ENCODE data around the gene CD80.
"Not testable (repeated sequence)": the region's sequence is repeated elsewhere in the genome, so short reads cannot be mapped to it uniquely, and the experiment has no call there.

CD80 gene

DNA sequence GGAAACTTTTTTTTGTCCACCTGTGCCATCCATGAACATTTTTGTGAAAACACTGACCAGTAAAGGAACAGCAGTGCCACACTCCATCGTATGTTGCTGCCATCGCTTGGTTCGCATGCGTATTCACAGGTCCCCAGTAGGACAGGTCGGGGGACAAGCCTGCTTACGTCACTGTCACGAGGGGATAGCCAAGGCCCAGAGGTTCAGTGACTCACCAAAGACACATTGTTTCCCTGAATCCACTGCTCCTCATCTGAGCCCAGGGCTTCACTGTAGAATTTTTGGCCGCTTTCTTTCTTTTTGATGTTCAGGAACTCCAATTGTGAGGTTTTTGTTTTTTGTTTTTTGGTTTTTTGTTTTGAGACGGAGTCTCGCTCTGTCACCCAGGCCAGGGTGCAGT lies 25.8 kb upstream of the CD80 start:
- Histone ChIP-seq H4K20me1 (no peaks in the 10 kb centered on the region), H3K27me3 (peaks cover 8% of the 10 kb centered on the region), H3K27ac (no peak overlapping the region), H3K36me3 (no peaks in the 10 kb centered on the region), H3K4me1 (peaks cover 20% of the 10 kb centered on the region), H3K4me2 (no peak overlapping the region), H3K9me3 (peaks cover 2% of the 10 kb centered on the region), H3K4me3 (no peak overlapping the region), H3K9ac (no peak overlapping the region)
- TF ChIP-seq Cebpa-rat (IDR thresholded peaks at IDR 0.05) = no peak

GRCh38 chr3:119582178-119582577 lies 22.8 kb upstream of the CD80 start:
- no peak for TF ChIP-seq Cebpa-rat (IDR thresholded peaks at IDR 0.05)
- no peak overlapping the region for H3K9ac ChIP-seq
- no peaks in the 10 kb centered on the region for H3K36me3 ChIP-seq
- no peak overlapping the region for H3K4me2 ChIP-seq
- no peak overlapping the region for H3K27ac ChIP-seq
- H3K9me3 ChIP-seq = peaks cover 6% of the 10 kb centered on the region; the same call in 1 of the 2 replicates
- H3K4me3 ChIP-seq = no peak overlapping the region
- no peaks in the 10 kb centered on the region for H4K20me1 ChIP-seq
- peaks cover 15% of the 10 kb centered on the region for H3K4me1 ChIP-seq
- H3K27me3 ChIP-seq = peaks cover 32% of the 10 kb centered on the region

- Histone ChIP-seq H3K4me3 (peak overlapping the region; percentile 66), H3K4me1 (peaks cover 15% of the 10 kb centered on the region), H3K9ac (peak overlapping the region; percentile 49), H3K27me3 (peaks cover 32% of the 10 kb centered on the region), H3K4me2 (peak overlapping the region; percentile 85), H4K20me1 (no peaks in the 10 kb centered on the region), H3K36me3 (no peaks in the 10 kb centered on the region), H3K9me3 (peaks cover 6% of the 10 kb centered on the region; the same call in 1 of the 2 replicates), H3K27ac (peak overlapping the region; percentile 30; the same call in 1 of the 2 replicates)
- no peak for TF ChIP-seq Cebpa-rat (IDR thresholded peaks at IDR 0.05)
Measured at GRCh38 chr3:119580067-119580760, 20.8 kb upstream of the CD80 start.

- Histone ChIP-seq H3K27ac (peak within 1 kb of the TSS; percentile 30; the same call in 1 of the 2 replicates), H3K4me3 (peak within 1 kb of the TSS; percentile 66), H3K4me1 (peaks cover 15% of the 10 kb centered on the region), H4K20me1 (no peaks in the 10 kb centered on the region), H3K9ac (peak within 1 kb of the TSS; percentile 49), H3K27me3 (peaks cover 32% of the 10 kb centered on the region), H3K36me3 (no peaks in the 10 kb centered on the region), H3K4me2 (peak within 1 kb of the TSS; percentile 85), H3K9me3 (peaks cover 6% of the 10 kb centered on the region; the same call in 1 of the 2 replicates)
- TF ChIP-seq Cebpa-rat (IDR thresholded peaks at IDR 0.05) = no peak
Measured at GRCh38 chr3:119579366-119580066, 20.1 kb upstream of the CD80 start, which contains the start of gene ADPRH. Gene ADPRH (plus strand): TSS chr3:119579492. CDS start chr3:119582170, 2,678 bp downstream.

DNA sequence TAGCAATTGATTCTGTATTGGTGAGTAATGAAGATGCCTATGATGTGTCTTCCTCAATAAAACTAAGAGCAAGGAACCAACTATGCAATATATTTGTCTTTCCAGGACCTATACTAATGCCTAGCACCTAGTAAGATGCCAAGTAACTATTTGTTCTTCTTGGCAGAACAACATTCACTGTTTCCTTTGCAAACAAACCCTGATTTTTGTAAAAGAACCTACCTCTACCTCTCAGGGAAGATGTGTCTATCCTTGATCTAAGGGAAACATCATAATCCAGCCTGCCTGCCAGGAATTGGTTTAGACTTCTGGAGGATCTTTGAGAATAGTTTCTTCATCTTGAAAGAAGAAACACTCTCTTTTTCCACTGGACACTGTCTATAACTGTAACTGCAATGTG lies 16.1 kb upstream of the CD80 start:
- no peak overlapping the region for H3K4me2 ChIP-seq
- TF ChIP-seq Cebpa-rat (IDR thresholded peaks at IDR 0.05) = no peak
- peaks cover 27% of the 10 kb centered on the region for H3K27me3 ChIP-seq
- peaks cover 6% of the 10 kb centered on the region; the same call in 1 of the 2 replicates for H3K9me3 ChIP-seq
- no peak overlapping the region for H3K27ac ChIP-seq
- H3K36me3 ChIP-seq = no peaks in the 10 kb centered on the region
- H3K4me1 ChIP-seq = peaks cover 14% of the 10 kb centered on the region
- H3K4me3 ChIP-seq = no peak overlapping the region
- H4K20me1 ChIP-seq = no peaks in the 10 kb centered on the region
- no peak overlapping the region for H3K9ac ChIP-seq

GRCh38 chr3:119571688-119572087 lies 12.3 kb upstream of the CD80 start:
- H3K4me2 ChIP-seq = no peak overlapping the region
- no peak for TF ChIP-seq Cebpa-rat (IDR thresholded peaks at IDR 0.05)
- H3K27ac ChIP-seq = no peak overlapping the region
- no peaks in the 10 kb centered on the region for H4K20me1 ChIP-seq
- no peak overlapping the region for H3K9ac ChIP-seq
- no peaks in the 10 kb centered on the region for H3K27me3 ChIP-seq
- no peaks in the 10 kb centered on the region for H3K36me3 ChIP-seq
- no peaks in the 10 kb centered on the region for H3K9me3 ChIP-seq
- H3K4me1 ChIP-seq = no peaks in the 10 kb centered on the region
- H3K4me3 ChIP-seq = no peak overlapping the region

DNA sequence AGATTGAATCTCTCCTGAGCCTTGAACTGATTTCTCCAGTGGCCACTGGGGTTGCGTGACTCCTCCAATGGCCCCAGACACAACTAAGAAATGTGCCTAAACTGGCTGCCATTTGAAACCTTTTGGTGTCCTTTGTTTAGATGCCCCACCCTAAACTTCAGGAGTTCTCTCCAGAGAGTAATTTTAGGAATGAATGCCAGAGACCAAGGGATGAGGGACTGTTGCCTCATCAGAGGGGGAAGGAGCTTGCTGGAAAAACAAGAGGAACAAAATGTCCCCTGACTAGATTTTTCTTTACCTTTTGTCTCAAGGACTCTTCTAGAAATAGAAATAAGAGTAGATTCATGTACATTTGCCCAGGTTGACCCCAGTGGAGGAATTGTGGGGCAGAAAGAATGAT lies 11.8 kb upstream of the CD80 start:
- Histone ChIP-seq H3K27ac (no peak overlapping the region), H3K9ac (no peak overlapping the region), H3K4me1 (no peaks in the 10 kb centered on the region), H4K20me1 (no peaks in the 10 kb centered on the region), H3K4me2 (no peak overlapping the region), H3K36me3 (no peaks in the 10 kb centered on the region), H3K4me3 (no peak overlapping the region), H3K9me3 (no peaks in the 10 kb centered on the region), H3K27me3 (no peaks in the 10 kb centered on the region)
- no peak for TF ChIP-seq Cebpa-rat (IDR thresholded peaks at IDR 0.05)

- H3K36me3 ChIP-seq = no peaks in the 10 kb centered on the region
- no peaks in the 10 kb centered on the region for H4K20me1 ChIP-seq
- no peak overlapping the region for H3K4me2 ChIP-seq
- TF ChIP-seq Cebpa-rat (IDR thresholded peaks at IDR 0.05) = no peak
- no peaks in the 10 kb centered on the region for H3K9me3 ChIP-seq
- H3K9ac ChIP-seq = no peak overlapping the region
- H3K27me3 ChIP-seq = no peaks in the 10 kb centered on the region
- no peaks in the 10 kb centered on the region for H3K4me1 ChIP-seq
- H3K27ac ChIP-seq = no peak overlapping the region
- H3K4me3 ChIP-seq = no peak overlapping the region
Measured at GRCh38 chr3:119570229-119570628, 10.8 kb upstream of the CD80 start.

DNA sequence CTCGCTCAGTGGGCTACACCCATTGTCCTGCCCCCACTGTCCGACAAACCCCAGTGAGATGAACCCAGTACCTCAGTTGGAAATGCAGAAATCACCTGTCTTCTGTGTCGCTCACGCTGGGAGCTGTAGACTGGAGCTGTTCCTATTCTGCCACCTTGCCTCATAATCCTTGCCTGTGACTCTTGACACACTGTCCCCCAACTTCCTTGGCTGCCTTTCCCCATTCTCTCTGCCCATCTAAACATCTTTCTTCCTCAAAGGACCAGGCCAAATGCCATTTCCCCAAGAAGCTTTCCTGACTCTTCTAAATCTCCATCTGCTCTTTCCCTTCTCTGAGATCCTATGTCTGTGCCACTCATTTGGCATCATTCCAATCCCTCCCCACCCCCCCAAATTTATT lies 9.7 kb upstream of the CD80 start:
- H4K20me1 ChIP-seq = no peaks in the 10 kb centered on the region
- H3K4me1 ChIP-seq = no peaks in the 10 kb centered on the region
- no peak for TF ChIP-seq Cebpa-rat (IDR thresholded peaks at IDR 0.05)
- H3K27ac ChIP-seq = no peak overlapping the region
- H3K9me3 ChIP-seq = 0 out of 2 replicates have a peak, but pooled peaks cover 3% of the 10 kb centered on the region
- H3K27me3 ChIP-seq = no peaks in the 10 kb centered on the region
- H3K9ac ChIP-seq = no peak overlapping the region
- H3K4me3 ChIP-seq = no peak overlapping the region
- H3K36me3 ChIP-seq = no peaks in the 10 kb centered on the region
- no peak overlapping the region for H3K4me2 ChIP-seq

DNA sequence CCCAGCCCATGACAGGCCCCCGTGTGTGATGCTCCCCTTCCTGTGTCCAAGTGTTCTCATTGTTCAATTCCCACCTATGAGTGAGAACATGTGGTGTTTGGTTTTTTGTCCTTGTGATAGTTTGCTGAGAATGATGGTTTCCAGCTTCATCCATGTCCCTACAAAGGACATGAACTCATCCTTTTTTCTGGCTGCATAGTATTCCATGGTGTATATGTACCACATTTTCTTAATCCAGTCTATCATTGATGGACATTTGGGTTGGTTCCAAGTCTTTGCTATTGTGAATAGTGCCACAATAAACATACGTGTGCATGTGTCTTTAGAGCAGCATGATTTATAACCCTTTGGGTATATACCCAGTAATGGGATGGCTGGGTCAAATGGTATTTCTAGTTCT lies 3.9 kb upstream of the CD80 start:
- not testable (repeated sequence) for H3K4me3 ChIP-seq, H3K9me3 ChIP-seq, H3K4me1 ChIP-seq, H4K20me1 ChIP-seq, H3K36me3 ChIP-seq, H3K27ac ChIP-seq, H3K4me2 ChIP-seq, H3K27me3 ChIP-seq, H3K9ac ChIP-seq

Data from BLaER1 (cell line).